Stimulated activated CD4-positive, alpha-beta T cell treated with anti-CD3 and anti-CD28 coated beads, TNF-alpha, amount 100 ng/mL, for 24 hours (primary cell): ENCODE data around the gene CDK18.
"Not testable (repeated sequence)": the region's sequence is repeated elsewhere in the genome, so short reads cannot be mapped to it uniquely, and the experiment has no call there.

ENCODE experiments used
- DNase-seq, 3 experiments: peaks; one replicate each; pipeline ENCODE4 v3.0.0-alpha.2; 2020; ENCODE audit warnings: low read depth in 3 of 3

The CDK18 gene

DNA sequence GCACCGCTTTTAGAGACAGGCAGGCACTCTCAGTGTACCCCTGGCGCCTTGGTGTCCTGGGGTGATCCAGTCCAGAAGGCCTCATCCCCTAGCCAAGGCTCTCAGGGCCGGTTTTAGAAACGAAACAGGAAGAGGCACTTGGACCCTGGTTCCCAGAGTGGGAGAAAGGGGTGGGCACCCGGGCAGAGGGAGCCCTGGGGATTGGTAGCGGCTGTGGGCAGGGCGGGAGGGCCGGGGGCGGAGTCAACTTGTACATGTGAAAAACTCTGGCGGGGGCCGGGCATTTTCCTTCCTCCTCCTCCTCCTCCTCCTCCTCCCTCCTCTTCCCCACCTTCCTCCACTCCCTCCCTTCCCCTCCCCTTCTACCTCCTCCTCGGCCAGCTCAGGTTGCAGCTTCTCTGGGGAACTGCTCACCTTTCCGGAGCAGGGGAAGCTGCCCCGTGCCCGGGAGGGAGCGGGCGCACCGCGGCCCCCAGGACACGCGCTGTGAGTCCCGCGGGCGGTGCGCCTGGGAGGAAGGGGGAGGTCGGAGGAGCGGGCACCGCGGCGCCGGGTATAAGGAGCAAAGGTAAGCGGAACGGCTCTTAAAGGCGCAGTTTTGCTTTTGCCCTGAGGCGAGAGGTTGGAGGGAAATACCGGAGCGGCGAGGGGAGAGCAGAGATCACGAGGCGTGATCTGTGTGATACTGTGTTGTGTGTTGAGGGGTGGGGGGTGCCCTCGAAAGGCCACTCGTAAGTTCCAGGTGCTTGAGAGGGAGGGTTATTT lies at the start of gene CDK18:
CDK18 (plus strand) TSS at position 359 of the 765 bp plus-strand sequence. CDS start 18,499 bp downstream, outside the sequence.
- peak in 2 of 3 experiments; percentile 14 to 47 for DNase-seq

DNA sequence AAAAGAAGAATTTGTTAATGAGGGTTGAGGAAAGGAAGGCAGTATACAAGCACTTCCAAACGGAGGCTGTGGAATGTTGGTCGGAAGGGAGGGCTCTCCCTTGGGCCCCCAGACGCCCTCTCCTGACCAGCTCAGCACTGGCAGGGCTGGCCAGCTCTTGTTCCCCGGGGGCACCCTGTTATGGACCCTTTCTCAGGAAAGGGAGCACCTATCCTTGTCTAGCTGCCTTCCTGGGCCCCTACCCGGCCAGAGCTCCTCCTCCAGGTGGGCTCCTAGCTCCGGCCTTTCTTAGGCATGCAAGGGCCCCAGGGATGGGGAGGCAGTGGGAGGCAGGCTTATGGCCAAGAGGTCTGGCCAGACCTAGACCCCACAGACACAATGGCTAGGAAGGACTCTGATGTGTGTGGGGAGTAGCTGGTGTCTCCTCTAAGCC lies 49.5 kb upstream of the CDK18 start:
- DNase-seq = no peak

DNA sequence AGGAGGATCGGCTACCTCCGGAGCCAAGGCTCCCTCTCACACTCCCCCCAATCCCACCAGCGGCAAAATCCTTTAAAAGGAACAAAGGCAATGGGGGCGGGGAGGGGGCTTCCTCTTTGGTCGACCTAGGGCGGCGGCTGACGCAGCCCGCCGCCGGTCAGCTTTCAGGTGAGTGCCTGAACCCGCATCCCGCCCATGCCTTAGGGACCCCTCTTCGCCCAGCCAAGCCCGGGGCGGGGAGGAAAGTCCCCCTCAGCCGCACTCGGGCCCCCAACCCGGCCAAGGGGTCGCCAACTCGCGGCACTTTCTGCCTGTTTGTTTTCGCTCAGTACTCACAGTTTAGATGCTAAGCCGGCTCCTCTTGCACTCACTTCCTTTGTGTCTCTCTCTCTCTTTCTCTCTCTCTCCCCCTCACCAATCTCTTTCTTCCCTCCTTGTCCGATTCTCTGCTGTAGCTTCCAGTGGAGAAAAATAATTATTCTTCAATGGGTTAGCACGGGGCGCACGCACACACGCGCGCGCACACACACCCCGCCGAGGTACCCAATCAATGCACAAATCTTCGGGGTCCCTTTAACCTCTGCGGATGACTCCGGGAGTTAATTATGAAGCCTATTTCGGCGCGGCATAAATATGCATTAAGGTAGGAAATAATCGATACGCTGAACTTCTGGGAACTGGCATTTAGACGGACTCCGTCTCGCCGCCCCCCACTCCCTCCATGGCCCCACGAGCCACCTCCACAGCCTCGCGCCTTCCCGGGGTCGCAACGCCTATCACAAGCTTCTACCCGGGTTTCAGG lies 48.7 kb upstream of the CDK18 start, which contains the start of gene BLACAT1:
BLACAT1 (minus strand) TSS at position 465 of the 802 bp plus-strand sequence.
- no peak for DNase-seq

DNA sequence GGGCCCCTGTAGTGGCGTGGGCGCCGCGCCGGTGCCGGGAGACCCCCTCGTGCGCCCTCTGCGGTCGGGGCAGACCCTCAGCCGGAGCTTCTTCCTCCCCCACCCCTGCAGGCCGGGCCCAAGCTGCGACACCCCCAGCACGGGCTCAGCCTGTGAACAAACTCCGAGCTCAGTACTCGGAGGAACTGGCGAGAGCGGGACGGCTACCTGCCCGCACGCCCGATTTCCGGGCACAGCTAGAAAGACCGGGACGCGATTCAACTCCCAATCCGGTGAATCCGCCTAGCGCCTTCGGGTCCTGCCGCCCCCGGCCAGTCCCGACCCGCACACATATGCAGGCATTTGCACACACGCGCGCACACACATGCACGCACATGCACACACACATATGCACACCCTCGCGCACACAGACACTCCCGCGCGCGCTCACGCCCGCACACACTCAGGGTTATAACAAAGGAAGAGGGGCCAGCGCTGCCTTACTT lies 48.0 kb upstream of the CDK18 start:
- DNase-seq = no peak

DNA sequence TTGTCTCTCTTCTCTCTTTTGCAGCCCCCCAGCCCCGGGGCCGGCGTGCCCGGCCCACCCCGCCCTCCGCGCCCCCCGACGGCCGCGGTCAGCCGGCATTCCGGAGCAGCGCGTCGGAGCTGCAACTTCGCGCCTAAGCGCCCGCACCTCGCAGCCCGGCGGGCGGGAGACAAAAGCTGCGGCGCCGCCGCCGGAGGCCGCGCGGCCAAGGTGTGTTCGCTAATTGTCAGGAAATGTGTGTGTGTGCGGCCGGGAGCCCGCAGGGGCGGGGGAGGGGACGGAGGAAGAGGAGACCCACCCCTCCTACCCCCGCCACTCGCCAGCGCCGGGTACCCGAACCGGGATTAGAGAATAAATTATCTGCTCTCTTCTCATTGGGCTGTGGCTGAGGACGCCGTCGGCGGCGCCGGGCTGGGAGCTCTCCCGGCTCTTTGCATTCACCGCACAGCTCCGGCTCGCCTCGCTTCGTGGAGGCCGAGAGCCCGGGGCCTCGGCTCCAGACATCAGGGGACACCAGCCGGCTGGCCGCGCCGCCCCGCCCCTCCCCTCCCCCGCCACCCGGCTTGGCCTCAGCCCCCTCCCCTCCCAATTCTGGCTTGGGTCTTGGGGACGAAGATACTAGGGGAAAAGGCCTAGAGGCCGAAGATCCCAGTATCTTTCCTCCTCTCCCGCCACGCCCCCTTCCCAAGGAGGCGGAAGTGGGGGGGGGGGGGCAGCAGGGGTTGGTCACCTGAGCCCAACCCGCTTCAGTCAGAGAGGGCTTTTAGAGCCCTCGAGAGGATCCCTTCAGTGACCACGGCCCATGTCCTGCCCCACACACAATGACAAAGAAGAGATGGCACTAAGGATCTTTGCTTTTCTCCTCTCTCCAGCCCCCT lies 47.4 kb upstream of the CDK18 start:
- DNase-seq = peak in 1 of 3 experiments; percentile 13

DNA sequence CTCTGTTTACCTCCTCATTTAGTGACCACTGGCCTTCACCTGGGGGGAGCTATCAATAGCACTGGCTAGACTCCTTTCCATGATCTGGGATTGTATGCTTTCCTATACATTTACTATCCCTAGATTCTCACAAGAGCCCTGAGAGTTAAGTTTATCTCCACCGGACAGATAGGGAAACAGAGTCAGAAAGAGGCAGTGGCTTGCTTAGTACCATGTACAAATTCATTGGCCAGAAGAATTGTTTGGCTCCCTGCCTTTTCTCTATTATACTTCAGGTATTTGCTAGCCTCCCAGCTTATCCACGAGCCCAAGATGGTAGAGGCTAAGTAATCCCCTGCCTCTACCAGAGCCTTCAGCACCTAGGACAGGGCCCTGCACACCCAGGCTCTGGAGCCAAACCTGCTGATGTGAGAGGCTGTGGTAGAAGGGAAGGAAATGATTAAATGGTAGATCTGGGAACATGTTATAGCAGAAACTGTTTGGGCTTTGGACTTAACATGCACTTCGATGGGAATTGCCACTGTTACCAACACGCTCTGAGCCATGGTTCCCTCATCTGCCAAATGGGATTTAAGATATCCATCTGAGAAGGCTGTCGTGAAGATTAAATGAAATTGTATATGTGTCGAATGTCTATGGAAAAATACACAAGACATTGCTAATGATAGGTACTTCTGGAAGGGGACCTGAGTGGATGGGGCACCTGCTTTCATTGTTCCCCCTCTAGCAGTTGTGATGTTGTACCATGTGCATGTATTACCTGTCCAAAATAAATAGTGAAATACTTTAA lies 45.5 kb upstream of the CDK18 start:
- no peak for DNase-seq

DNA sequence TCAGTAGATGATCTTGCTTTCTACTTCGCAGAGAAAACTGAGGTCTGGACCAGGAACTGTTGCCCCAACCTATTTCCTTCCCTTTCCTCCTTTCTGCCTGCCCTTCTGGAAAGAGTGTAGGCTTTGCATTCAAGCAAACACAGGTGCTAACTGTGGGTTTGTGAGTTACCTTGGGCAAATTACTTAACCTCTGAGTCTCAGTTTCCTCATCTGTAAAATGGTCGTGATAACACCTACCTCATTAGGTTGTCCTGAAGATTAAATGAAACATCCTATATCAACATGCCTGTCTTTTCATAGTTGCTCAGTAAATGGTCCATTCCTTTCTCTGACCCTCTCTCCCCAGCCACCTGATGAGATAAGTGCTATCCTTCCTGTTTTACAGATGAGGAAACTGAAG lies 39.1 kb upstream of the CDK18 start:
- DNase-seq = no peak

DNA sequence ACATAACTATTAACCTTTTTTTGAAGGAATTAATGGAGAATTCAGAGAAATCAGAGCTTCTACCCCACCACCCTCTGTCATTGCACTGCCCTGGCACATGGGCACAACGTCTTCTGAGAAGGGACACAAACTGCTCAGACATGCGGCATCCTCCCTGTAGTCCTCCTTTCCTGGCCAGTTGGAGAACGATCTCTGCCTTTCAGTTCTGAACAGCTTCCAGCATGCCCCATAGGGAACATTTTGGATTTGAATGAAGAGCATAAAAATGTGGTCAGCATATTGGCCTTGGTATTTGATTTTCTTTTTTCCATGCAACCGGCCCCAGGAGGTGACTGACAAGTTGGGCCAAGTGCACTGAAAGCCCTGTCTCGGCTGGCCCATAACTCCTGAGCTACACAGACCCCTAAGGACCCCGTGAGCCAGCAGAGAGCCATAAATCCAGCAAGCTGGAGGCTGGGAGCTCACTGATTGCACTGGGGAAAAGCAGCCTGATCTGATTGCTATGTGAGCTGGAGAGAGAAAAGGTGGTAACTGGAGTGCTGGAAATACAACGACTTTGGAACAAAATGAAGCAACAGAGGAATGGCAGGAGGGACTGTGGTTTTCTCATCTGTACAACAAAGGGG lies 37.8 kb upstream of the CDK18 start:
- no peak for DNase-seq

DNA sequence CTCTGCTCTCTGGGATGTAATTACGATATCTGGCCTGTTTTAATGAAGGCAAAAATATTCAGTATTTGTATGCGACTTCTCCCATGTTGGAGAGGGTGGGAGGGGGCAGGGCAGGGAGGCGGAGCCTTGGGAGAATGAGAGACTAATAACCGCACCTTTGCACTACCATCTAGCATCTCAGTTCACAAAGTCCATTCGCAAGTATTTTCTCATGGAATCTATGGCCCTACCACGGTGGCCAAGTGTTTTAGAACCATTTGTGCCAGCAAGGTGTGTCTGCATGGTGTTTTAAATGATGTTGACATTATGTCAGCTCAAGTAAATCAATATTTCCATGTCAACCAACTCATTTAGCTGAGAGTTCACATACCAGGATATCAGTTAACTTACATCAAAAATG lies 34.3 kb upstream of the CDK18 start:
- DNase-seq = no peak

DNA sequence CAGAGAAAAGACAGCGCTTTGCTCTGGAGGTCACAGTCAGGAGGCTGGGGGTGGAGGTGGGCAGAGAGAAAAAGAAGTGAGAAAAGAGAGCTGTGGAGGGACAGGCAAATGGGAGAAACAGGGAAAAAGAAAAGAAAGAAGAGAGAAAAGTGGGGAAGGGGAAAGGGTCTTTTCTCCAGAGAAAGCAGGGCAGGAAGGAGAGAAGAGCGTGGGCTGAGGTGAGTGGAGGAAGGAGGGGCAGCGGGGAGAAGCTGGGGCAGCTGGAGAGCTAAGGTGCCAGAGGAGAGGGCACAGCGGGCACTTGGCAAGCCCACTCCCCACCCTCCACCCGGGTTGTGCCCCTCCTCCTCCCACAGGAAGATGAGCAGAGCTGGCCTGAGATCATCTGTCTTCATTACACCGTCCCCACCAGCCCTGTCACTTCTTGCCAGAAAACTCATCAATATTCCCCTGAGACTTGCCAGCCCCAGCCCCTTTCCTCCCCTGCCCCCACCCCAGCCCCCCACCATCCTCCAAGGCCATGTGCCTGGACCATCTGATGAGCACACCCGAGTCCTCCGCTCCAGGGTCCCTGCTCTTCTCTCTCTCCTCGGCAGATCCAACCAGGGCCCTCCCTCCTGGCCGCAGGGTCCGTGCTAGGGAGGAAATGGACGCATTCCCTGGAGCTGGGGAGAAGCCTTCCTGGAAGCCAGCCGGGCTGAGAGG lies 31.6 kb upstream of the CDK18 start:
- no peak for DNase-seq

DNA sequence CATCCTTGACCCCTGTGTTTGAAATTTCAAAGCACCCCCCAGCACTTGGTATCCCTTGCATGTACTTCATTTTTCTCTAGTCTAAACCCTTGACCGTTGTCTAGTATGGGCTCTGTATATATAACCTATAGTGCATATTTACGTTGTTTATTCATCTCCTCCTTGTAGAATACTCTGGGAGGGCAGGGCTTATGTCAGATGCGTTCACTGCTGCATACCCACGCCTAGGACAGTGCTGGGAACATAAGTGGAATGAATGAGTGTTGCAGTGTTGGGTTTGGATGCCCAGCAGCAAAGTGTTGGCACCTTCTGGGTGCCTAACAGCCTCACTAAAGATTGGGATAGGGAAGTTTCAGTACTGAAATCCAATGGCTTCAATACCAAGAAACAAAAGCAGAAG lies 31.0 kb upstream of the CDK18 start:
- DNase-seq = no peak

DNA sequence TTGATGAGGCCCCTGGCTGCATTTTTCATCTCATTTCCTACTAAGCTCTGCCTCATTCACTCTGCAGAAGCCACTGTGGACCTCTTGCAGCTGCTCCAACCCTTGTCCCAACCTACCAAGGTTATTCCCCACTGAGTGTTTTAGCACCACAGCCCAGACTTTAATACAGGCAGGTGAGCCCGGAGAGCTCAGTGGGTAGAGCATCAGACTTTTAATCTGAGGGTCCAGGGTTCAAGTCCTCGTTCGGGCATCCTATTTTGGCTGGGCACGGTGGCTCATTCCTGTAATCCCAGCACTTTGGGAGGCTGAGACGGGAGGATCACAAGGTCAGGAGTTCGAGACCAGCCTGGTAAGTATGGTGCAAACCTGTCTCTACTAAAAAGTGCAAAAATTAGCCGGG lies 30.5 kb upstream of the CDK18 start:
- DNase-seq = no peak

DNA sequence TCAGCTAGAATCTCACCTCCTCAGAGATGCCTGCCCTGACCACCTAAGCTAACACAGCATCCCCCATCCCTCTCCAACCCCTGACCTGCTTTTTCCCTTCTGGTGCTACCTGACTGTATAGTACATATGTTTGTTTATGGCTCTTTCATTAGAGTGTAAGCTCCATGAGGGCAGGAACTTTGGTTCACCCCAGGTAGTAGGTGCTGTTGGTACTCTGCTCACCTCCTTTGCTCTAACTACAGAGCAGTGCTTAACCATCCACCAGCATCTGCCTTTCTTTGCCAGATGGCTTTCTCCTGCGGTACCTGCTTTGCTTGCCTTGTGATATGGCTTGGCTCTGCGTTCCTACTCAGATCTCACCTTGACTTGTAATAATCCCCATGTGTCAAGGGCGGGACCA lies 29.9 kb upstream of the CDK18 start:
- no peak for DNase-seq

DNA sequence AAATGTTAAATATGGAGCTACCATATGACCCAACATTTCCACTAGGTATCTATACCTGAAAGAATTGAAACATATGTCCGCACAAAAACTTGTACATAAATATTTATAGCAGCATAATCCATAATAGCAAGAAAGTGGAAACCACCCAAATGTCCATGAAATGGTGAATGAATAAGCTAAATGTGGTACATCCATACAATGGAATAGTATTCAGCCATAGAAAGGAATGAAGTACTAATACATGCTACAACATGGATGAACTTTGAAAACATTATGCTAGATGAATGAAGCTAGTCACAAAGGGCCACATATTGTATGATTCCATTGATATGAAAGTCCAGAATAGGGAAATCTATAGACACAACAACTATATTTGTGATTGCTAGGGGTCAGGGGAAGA lies 28.6 kb upstream of the CDK18 start:
- no peak for DNase-seq

DNA sequence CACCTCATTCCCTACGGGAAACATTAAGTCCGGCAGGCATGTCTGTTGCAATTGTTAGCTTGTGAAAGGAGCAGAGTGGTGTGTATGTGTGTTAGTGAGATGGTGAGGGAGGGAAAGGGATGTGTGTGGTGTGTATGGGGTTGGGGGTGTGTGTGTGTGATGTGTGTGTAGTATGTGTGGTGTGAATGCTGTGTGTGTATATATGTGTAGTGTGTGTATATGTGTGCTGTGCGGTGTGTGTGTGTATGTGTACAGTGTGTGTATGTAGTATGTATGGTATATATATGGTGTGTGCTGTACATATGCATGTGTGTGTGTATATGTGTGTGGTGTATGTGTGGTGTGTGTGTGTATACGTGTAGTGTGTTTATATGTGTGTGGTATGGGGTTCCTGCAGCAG lies 27.8 kb upstream of the CDK18 start:
- no peak for DNase-seq

DNA sequence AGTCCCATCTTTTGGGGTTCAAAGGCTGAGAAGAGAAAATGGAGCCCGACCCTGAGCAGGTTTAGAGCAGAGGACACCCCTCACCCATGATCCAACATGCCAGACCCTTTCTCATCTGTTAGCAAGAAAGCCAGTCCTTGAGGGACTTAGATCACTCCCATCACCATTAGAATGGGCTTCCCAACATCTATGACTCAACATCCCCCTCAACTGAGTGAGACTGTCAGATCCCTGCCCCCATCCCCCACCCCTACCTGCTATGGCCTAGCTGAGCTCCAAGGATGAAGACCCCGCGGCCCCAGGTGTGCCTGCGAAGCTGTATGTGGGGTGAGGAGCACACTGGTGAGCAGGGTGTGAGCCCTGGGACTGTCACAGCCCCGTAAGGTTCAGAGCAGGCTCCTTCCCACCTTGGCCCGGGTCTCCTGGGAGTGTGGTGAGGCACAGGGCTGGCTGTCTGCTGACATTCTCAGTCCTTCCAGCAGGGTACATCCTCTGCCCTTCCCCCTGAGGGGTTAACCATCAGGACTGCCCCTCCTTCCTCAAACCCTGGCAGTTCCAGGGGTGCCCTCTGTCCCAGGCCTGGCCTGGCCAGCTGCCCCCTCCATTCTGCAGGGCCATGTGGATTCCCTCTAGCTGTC lies 27.2 kb upstream of the CDK18 start:
- DNase-seq = no peak

DNA sequence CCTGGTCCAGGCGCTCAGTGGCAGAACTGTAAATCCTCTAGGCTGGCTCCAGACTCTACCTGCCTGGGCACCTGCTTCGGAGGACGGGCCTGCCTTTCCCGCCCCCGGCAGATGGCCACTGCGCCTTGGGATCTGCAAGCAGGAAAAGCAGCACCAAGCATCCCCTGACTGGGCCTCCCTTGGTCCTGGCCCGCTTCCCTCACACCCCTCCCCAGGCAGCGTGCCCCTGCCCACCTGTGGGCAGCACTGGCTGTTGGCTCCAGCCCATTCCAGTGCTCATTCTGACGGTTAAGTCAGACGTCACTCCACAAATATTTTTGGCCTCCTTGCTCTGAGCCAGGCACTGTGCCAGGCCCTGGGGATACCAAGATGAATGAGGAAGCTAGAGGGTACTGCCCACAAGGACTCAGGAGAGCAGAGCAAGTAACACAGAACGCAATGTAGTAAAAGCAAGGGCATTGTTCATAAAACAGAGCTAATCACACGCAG lies 26.7 kb upstream of the CDK18 start:
- no peak for DNase-seq

DNA sequence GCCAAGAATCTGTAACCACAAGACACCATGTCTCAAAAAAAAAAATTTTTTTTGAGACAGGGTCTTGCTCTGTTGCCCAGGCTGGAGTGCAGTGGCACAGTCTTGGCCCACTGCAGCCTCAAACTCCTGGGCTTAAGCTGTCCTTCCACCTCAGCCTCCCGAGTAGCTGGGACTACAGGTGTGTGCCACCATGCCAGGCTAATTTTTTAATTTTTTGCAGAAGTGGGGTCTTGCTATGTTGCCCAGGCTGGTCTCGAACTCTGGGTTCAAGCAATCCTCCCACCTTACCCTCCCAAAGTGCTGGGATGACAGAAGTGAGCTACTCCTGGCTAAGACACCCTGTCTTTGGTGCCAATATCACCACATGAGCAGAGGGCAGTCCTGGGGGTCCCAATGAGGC lies 25.5 kb upstream of the CDK18 start:
- not testable (repeated sequence) for DNase-seq

DNA sequence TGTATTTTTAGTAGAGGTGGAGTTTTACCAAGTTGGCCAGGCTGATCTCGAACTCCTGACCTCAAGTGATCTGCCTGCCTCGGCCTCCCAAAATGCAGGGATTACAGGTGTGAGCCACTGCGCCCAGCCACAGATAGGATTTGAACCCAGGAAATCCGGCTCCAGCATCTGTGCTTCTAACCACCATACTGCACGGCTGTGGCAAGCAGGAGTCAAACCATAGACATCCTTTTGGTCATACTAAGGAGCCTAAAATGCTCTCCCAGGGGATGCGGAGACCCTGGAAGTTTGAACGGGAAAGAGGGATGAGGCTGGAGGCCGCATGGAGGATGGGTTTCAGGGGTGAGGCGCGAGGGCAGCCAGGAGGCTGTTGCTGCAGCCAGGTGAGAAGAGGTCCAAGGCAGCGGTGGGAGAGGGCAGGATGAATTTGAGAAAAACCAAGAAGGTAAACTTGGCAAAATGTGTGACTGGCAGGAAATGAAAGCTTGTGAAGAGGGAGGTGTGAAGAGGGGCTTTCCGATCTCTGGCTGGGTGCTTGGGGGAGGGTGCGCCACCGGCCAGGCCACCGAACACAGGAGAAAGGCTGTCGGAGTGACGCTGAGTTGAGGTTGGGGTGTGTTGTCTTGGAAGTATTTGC lies 24.0 kb upstream of the CDK18 start:
- DNase-seq = peak; percentile 14 to 50 (median 31)
